ENCODE data around the gene BATF2.

The BATF2 gene

GRCh38 chr11:65042891-65043290 is 46.1 kb upstream of the BATF2 start:
- Histone ChIP-seq H3K23ac (ENCODE audit: low read length in 2 of 2) (no peak overlapping the region), H3K27me3 (ENCODE audit: control insufficient read depth in 1 of 2, insufficient read depth in 1 of 2, low read length in 2 of 2) (no peaks in the 10 kb centered on the region), H3K4ac (ENCODE audit: low read depth in 1 of 2, low read length in 2 of 2) (no peak overlapping the region), H2AFZ (ENCODE audit: low read depth, low read length) (no peak overlapping the region), H3K14ac (ENCODE audit: low read length in 2 of 2) (no peak overlapping the region), H2BK15ac (ENCODE audit: low read depth, poor library complexity, severe bottlenecking) (no peak overlapping the region), H2AK5ac (ENCODE audit: low read length, severe bottlenecking) (no peak overlapping the region), H3K4me2 (ENCODE audit: low read length, poor library complexity, severe bottlenecking) (no peak overlapping the region), H3K36me3 (ENCODE audit: control insufficient read depth in 1 of 2, insufficient read depth in 2 of 2, low read depth in 1 of 2, low read length in 2 of 2) (peaks cover 42 to 51% of the 10 kb centered on the region in 2 experiments), H2BK5ac (ENCODE audit: low read depth, low read length, poor library complexity, severe bottlenecking) (no peak overlapping the region), H3K4me1 (ENCODE audit: control insufficient read depth, insufficient read depth, low read depth, low read length) (peaks cover 16% of the 10 kb centered on the region), H3K4me3 (ENCODE audit: insufficient read depth in 1 of 2, low read depth in 1 of 2, low read length in 2 of 2) (no peak overlapping the region), H3K9ac (ENCODE audit: low read length) (no peak overlapping the region), H2BK12ac (ENCODE audit: low read length in 2 of 2) (no peak overlapping the region), H3K18ac (ENCODE audit: low read depth in 1 of 2, low read length in 2 of 2) (no peak overlapping the region), H4K91ac (ENCODE audit: low read length) (no peak overlapping the region), H3K9me3 (ENCODE audit: control insufficient read depth, low read length) (no peaks in the 10 kb centered on the region), H2BK120ac (ENCODE audit: low read depth, low read length) (no peak overlapping the region), H4K8ac (ENCODE audit: low read length) (no peak overlapping the region), H3K27ac (ENCODE audit: low read length, poor library complexity, severe bottlenecking) (no peak overlapping the region), H3K79me1 (replicated peaks; ENCODE audit: low read length, poor library complexity, severe bottlenecking) (peaks cover 37% of the 10 kb centered on the region)
- no peak for DNase-seq
- 92% methylated on average over 6 of the region's 6 CpGs for WGBS

GRCh38 chr11:65040847-65041622 is 44.3 kb upstream of the BATF2 start, which contains the start of gene SAC3D1:
SAC3D1 (plus strand) TSS chr11:65041210; CDS start chr11:65041293, 83 bp downstream.
- Histone ChIP-seq H2AFZ (ENCODE audit: low read depth, low read length) (peak within 1 kb of the TSS; percentile 98), H4K91ac (ENCODE audit: low read length) (peak within 1 kb of the TSS; percentile 92), H3K14ac (ENCODE audit: low read length in 2 of 2) (peak within 1 kb of the TSS in 1 of 2 experiments; percentile 99), H3K36me3 (ENCODE audit: control insufficient read depth in 1 of 2, insufficient read depth in 2 of 2, low read depth in 1 of 2, low read length in 2 of 2) (peaks cover 51 to 61% of the 10 kb centered on the region in 2 experiments), H3K4me1 (ENCODE audit: control insufficient read depth, insufficient read depth, low read depth, low read length) (peaks cover 16% of the 10 kb centered on the region), H3K27ac (ENCODE audit: low read length, poor library complexity, severe bottlenecking) (peak within 1 kb of the TSS; percentile 98), H3K4ac (ENCODE audit: low read depth in 1 of 2, low read length in 2 of 2) (peak within 1 kb of the TSS; percentile 58 to 82), H2BK12ac (ENCODE audit: low read length in 2 of 2) (peak within 1 kb of the TSS in 1 of 2 experiments; percentile 85), H3K23ac (ENCODE audit: low read length in 2 of 2) (peak within 1 kb of the TSS; percentile 37 to 93), H4K8ac (ENCODE audit: low read length) (peak within 1 kb of the TSS; percentile 90), H3K27me3 (ENCODE audit: control insufficient read depth in 1 of 2, insufficient read depth in 1 of 2, low read length in 2 of 2) (no peaks in the 10 kb centered on the region), H3K9me3 (ENCODE audit: control insufficient read depth, low read length) (no peaks in the 10 kb centered on the region), H2BK120ac (ENCODE audit: low read depth, low read length) (no peak within 1 kb of the TSS), H2AK5ac (ENCODE audit: low read length, severe bottlenecking) (no peak within 1 kb of the TSS), H3K79me1 (replicated peaks; ENCODE audit: low read length, poor library complexity, severe bottlenecking) (peaks cover 34% of the 10 kb centered on the region), H3K4me2 (ENCODE audit: low read length, poor library complexity, severe bottlenecking) (peak within 1 kb of the TSS; percentile 94), H2BK15ac (ENCODE audit: low read depth, poor library complexity, severe bottlenecking) (peak within 1 kb of the TSS; percentile 87), H3K18ac (ENCODE audit: low read depth in 1 of 2, low read length in 2 of 2) (peak within 1 kb of the TSS; percentile 96), H3K9ac (ENCODE audit: low read length) (peak within 1 kb of the TSS; percentile 88), H2BK5ac (ENCODE audit: low read depth, low read length, poor library complexity, severe bottlenecking) (peak within 1 kb of the TSS; percentile 90), H3K4me3 (ENCODE audit: insufficient read depth in 1 of 2, low read depth in 1 of 2, low read length in 2 of 2) (peak within 1 kb of the TSS; percentile 87 to 98)
- peak; percentile 94 for DNase-seq
- 1% methylated on average over 76 of the region's 91 CpGs for WGBS

GRCh38 chr11:65040520-65040846 is 43.7 kb upstream of the BATF2 start:
- peak overlapping the region; percentile 94 for H3K4me2 ChIP-seq (ENCODE audit: low read length, poor library complexity, severe bottlenecking)
- no peak overlapping the region for H2BK5ac ChIP-seq (ENCODE audit: low read depth, low read length, poor library complexity, severe bottlenecking)
- peak overlapping the region; percentile 98 for H3K27ac ChIP-seq (ENCODE audit: low read length, poor library complexity, severe bottlenecking)
- no peak overlapping the region for H2AK5ac ChIP-seq (ENCODE audit: low read length, severe bottlenecking)
- H3K4me1 ChIP-seq (ENCODE audit: control insufficient read depth, insufficient read depth, low read depth, low read length), result peaks cover 16% of the 10 kb centered on the region
- H2BK120ac ChIP-seq (ENCODE audit: low read depth, low read length), result no peak overlapping the region
- H2AFZ ChIP-seq (ENCODE audit: low read depth, low read length), result no peak overlapping the region
- H3K14ac ChIP-seq (ENCODE audit: low read length in 2 of 2), result no peak overlapping the region
- WGBS, result 32% methylated on average over 6 of the region's 7 CpGs
- H3K9ac ChIP-seq (ENCODE audit: low read length), result peak overlapping the region; percentile 88
- H3K79me1 ChIP-seq (replicated peaks; ENCODE audit: low read length, poor library complexity, severe bottlenecking), result peaks cover 30% of the 10 kb centered on the region
- H2BK15ac ChIP-seq (ENCODE audit: low read depth, poor library complexity, severe bottlenecking), result no peak overlapping the region
- no peak overlapping the region for H2BK12ac ChIP-seq (ENCODE audit: low read length in 2 of 2)
- no peak for DNase-seq
- H3K18ac ChIP-seq (ENCODE audit: low read depth in 1 of 2, low read length in 2 of 2), result no peak overlapping the region
- H3K36me3 ChIP-seq (ENCODE audit: control insufficient read depth in 1 of 2, insufficient read depth in 2 of 2, low read depth in 1 of 2, low read length in 2 of 2), result peaks cover 51 to 61% of the 10 kb centered on the region in 2 experiments
- H4K91ac ChIP-seq (ENCODE audit: low read length), result no peak overlapping the region
- no peak overlapping the region for H3K4ac ChIP-seq (ENCODE audit: low read depth in 1 of 2, low read length in 2 of 2)
- H3K4me3 ChIP-seq (ENCODE audit: insufficient read depth in 1 of 2, low read depth in 1 of 2, low read length in 2 of 2), result peak overlapping the region; percentile 87 to 98
- H3K27me3 ChIP-seq (ENCODE audit: control insufficient read depth in 1 of 2, insufficient read depth in 1 of 2, low read length in 2 of 2), result no peaks in the 10 kb centered on the region
- H3K23ac ChIP-seq (ENCODE audit: low read length in 2 of 2), result no peak overlapping the region
- H4K8ac ChIP-seq (ENCODE audit: low read length), result peak overlapping the region; percentile 82
- no peaks in the 10 kb centered on the region for H3K9me3 ChIP-seq (ENCODE audit: control insufficient read depth, low read length)

- no peak overlapping the region for H3K14ac ChIP-seq (ENCODE audit: low read length in 2 of 2)
- H3K9ac ChIP-seq (ENCODE audit: low read length), result no peak overlapping the region
- H3K79me1 ChIP-seq (replicated peaks; ENCODE audit: low read length, poor library complexity, severe bottlenecking), result peaks cover 6% of the 10 kb centered on the region
- no peak overlapping the region for H3K4me3 ChIP-seq (ENCODE audit: insufficient read depth in 1 of 2, low read depth in 1 of 2, low read length in 2 of 2)
- H3K23ac ChIP-seq (ENCODE audit: low read length in 2 of 2), result no peak overlapping the region
- no peak for DNase-seq
- no peak overlapping the region for H2BK12ac ChIP-seq (ENCODE audit: low read length in 2 of 2)
- WGBS, result 100% methylated on average over 4 of the region's 6 CpGs
- no peak overlapping the region for H2BK120ac ChIP-seq (ENCODE audit: low read depth, low read length)
- H3K9me3 ChIP-seq (ENCODE audit: control insufficient read depth, low read length), result no peaks in the 10 kb centered on the region
- no peak overlapping the region for H3K27ac ChIP-seq (ENCODE audit: low read length, poor library complexity, severe bottlenecking)
- no peak overlapping the region for H4K8ac ChIP-seq (ENCODE audit: low read length)
- no peak overlapping the region for H2BK5ac ChIP-seq (ENCODE audit: low read depth, low read length, poor library complexity, severe bottlenecking)
- H3K36me3 ChIP-seq (ENCODE audit: control insufficient read depth in 1 of 2, insufficient read depth in 2 of 2, low read depth in 1 of 2, low read length in 2 of 2), result peaks cover 65 to 66% of the 10 kb centered on the region in 2 experiments
- peaks cover 6% of the 10 kb centered on the region for H3K4me1 ChIP-seq (ENCODE audit: control insufficient read depth, insufficient read depth, low read depth, low read length)
- H3K4ac ChIP-seq (ENCODE audit: low read depth in 1 of 2, low read length in 2 of 2), result no peak overlapping the region
- no peak overlapping the region for H3K18ac ChIP-seq (ENCODE audit: low read depth in 1 of 2, low read length in 2 of 2)
- no peak overlapping the region for H2AFZ ChIP-seq (ENCODE audit: low read depth, low read length)
- H3K27me3 ChIP-seq (ENCODE audit: control insufficient read depth in 1 of 2, insufficient read depth in 1 of 2, low read length in 2 of 2), result no peaks in the 10 kb centered on the region
- no peak overlapping the region for H2AK5ac ChIP-seq (ENCODE audit: low read length, severe bottlenecking)
- H4K91ac ChIP-seq (ENCODE audit: low read length), result no peak overlapping the region
- no peak overlapping the region for H3K4me2 ChIP-seq (ENCODE audit: low read length, poor library complexity, severe bottlenecking)
- H2BK15ac ChIP-seq (ENCODE audit: low read depth, poor library complexity, severe bottlenecking), result no peak overlapping the region
These were observed 40.2 kb upstream of the BATF2 start for GRCh38 chr11:65036931-65037330.

All from mesenchymal stem cell (in vitro differentiated cells and primary cell).